ENCODE measurements around the gene OAF. TPM values are rescaled to one million over a fixed set of nuclear protein-coding genes. Genes with fewer than 3 reads are reported as not detected.

Gene OAF
- total RNA-seq, 2 experiments from 2014 or later: 3.1 to 3.2 TPM

DNA sequence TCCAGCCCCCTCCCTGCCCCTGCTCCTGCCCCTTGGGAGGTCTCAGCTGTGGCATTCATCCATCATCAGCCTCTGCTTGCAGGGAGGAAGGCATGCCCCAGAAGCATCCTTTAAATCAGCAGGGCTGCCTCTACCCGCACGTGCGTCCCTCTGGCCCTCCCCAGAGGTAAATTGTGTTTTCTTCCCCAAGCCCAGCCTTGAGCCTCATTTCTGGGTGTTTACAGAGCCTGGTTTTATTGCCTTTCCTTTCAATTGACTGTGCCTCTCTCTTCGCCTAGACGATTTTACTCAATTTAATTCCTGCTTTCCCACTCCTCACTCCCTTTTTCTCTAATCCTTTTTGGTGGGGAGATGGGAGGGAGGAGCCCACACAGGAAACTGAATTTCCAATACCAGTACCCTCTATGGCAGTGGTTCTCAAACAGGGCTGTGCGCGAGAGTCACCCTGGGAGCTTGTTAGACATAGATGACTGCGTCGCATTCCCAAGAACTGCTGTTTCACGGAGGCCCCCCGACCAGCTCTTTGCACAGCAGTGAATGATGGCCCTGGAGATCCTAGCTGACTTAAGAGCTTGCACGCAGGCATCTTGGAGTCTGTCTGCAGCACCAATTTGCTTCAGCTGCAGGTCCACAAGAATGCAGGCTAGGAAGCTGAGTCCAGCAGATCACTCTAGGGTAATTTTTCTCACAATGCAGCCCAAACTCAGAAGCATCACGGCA, 15.1 kb upstream of the OAF start:
- no peaks in the 10 kb centered on the region for H3K9me3 Mint-ChIP-seq
- H3K4me3 Mint-ChIP-seq: no peak overlapping the region
- H3K36me3 Mint-ChIP-seq (ENCODE audit: low read depth): no peaks in the 10 kb centered on the region
- intact Hi-C loops (cut with DNase I, micrococcal nuclease): no loop called here
- POLR2A ChIA-PET: no interaction called here
- DNase-seq (no peak), ATAC-seq (ENCODE audit: poor library complexity) (no peak)
- CTCF ChIA-PET: no interaction called here
- Histone ChIP-seq H3K9me3 (ENCODE audit: control insufficient read depth in 1 of 2, insufficient read depth in 1 of 2, low read length in 2 of 2) (peaks cover 0 to 4% of the 10 kb centered on the region in 2 experiments), H3K4me1 (ENCODE audit: insufficient read depth, low read length) (no peaks in the 10 kb centered on the region), H3K27me3 (ENCODE audit: control insufficient read depth in 1 of 2, insufficient read depth in 2 of 2, low read length in 2 of 2) (peaks cover 3% of the 10 kb centered on the region in 2 experiments), H3K36me3 (ENCODE audit: insufficient read depth, low read length) (no peaks in the 10 kb centered on the region), H3K27ac (ENCODE audit: low read depth in 1 of 2, low read length in 2 of 2) (no peak overlapping the region), H3K4me3 (ENCODE audit: low read length) (no peak overlapping the region)
- H3K27ac Mint-ChIP-seq: no peak overlapping the region
- TF ChIP-seq, protein P1, sequence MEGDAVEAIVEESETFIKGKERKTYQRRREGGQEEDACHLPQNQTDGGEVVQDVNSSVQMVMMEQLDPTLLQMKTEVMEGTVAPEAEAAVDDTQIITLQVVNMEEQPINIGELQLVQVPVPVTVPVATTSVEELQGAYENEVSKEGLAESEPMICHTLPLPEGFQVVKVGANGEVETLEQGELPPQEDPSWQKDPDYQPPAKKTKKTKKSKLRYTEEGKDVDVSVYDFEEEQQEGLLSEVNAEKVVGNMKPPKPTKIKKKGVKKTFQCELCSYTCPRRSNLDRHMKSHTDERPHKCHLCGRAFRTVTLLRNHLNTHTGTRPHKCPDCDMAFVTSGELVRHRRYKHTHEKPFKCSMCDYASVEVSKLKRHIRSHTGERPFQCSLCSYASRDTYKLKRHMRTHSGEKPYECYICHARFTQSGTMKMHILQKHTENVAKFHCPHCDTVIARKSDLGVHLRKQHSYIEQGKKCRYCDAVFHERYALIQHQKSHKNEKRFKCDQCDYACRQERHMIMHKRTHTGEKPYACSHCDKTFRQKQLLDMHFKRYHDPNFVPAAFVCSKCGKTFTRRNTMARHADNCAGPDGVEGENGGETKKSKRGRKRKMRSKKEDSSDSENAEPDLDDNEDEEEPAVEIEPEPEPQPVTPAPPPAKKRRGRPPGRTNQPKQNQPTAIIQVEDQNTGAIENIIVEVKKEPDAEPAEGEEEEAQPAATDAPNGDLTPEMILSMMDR (IDR thresholded peaks at IDR 0.05): no peak
- H3K4me1 Mint-ChIP-seq (ENCODE audit: low read depth): no peaks in the 10 kb centered on the region
- H3K27me3 Mint-ChIP-seq: peaks cover 17% of the 10 kb centered on the region

DNA sequence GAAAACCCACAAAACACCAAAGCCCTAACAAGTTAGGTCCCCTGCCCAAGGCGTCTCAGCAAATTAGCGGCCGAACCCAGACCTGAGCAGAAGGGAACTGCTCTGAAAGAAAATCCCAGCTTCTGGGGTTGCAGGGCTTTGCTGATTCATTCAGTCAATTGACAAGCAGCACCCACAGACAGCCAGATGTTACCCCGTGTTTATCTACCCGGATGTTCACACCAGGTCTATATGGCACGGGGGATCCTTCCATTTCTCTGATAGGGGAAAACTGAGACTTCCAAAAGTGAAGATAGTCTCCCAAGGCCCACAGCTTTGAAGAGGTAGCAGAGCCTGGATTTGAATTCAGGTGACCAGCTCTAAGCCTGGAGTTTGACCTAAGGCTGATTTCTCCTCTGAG, 14.0 kb upstream of the OAF start:
- no peaks in the 10 kb centered on the region for H3K36me3 Mint-ChIP-seq (ENCODE audit: low read depth)
- intact Hi-C loops (cut with DNase I, micrococcal nuclease): no loop called here
- Histone ChIP-seq H3K9me3 (ENCODE audit: control insufficient read depth in 1 of 2, insufficient read depth in 1 of 2, low read length in 2 of 2) (peaks cover 0 to 4% of the 10 kb centered on the region in 2 experiments), H3K36me3 (ENCODE audit: insufficient read depth, low read length) (no peaks in the 10 kb centered on the region), H3K27me3 (ENCODE audit: control insufficient read depth in 1 of 2, insufficient read depth in 2 of 2, low read length in 2 of 2) (peaks cover 3% of the 10 kb centered on the region in 2 experiments), H3K4me1 (ENCODE audit: insufficient read depth, low read length) (no peaks in the 10 kb centered on the region), H3K27ac (ENCODE audit: low read depth in 1 of 2, low read length in 2 of 2) (no peak overlapping the region), H3K4me3 (ENCODE audit: low read length) (no peak overlapping the region)
- DNase-seq (no peak), ATAC-seq (ENCODE audit: poor library complexity) (no peak)
- no peaks in the 10 kb centered on the region for H3K9me3 Mint-ChIP-seq
- no peak overlapping the region for H3K27ac Mint-ChIP-seq
- no peak overlapping the region for H3K4me3 Mint-ChIP-seq
- H3K27me3 Mint-ChIP-seq: peaks cover 21% of the 10 kb centered on the region
- POLR2A ChIA-PET: no interaction called here
- CTCF ChIA-PET: no interaction called here
- TF ChIP-seq, protein P1 (IDR thresholded peaks at IDR 0.05): no peak
- H3K4me1 Mint-ChIP-seq (ENCODE audit: low read depth): no peaks in the 10 kb centered on the region

DNA sequence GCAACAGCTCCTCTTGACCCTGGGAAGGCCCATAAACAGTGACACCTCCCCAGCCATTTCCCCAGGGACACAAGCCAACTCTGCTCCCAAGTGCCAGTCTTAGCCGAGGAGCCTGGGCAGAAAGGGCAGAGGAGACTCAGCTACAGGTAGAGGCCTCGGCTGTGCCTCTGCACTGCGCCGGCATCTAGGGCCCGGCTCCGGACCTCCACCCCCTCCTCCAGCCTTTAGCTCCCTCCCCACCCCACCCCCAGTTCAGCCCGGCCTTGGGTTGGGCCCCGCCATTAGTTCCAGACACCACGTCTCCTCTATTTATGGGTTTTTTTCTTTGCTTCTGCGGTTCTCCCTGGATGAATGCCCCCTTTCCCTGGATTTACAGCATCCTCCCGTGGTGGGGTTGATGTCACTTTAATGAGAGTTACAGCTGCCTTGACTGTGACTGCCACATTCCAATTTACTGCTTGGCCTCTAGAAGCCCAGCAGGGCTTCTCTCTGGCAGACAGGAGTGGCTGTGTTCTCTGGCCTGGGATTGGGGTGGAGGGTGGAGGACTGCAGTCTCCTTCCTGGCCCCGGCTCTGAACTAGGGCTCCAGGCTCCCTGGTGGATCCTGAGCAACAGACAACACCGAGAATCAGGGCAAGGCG, 13.5 kb upstream of the OAF start:
- ATAC-seq (ENCODE audit: poor library complexity) (no peak), DNase-seq (no peak)
- peaks cover 3% of the 10 kb centered on the region in 2 experiments for H3K27me3 ChIP-seq (ENCODE audit: control insufficient read depth in 1 of 2, insufficient read depth in 2 of 2, low read length in 2 of 2)
- intact Hi-C loops (cut with DNase I, micrococcal nuclease): no loop called here
- no peaks in the 10 kb centered on the region for H3K36me3 ChIP-seq (ENCODE audit: insufficient read depth, low read length)
- Mint-ChIP-seq H3K4me3 (no peak overlapping the region), H3K36me3 (ENCODE audit: low read depth) (no peaks in the 10 kb centered on the region), H3K9me3 (no peaks in the 10 kb centered on the region), H3K27ac (no peak overlapping the region), H3K27me3 (peaks cover 27% of the 10 kb centered on the region), H3K4me1 (ENCODE audit: low read depth) (no peaks in the 10 kb centered on the region)
- ChIA-PET CTCF (no interaction called here), POLR2A (no interaction called here)
- H3K4me1 ChIP-seq (ENCODE audit: insufficient read depth, low read length): no peaks in the 10 kb centered on the region
- H3K27ac ChIP-seq (ENCODE audit: low read depth in 1 of 2, low read length in 2 of 2): no peak overlapping the region
- TF ChIP-seq, protein P1 (IDR thresholded peaks at IDR 0.05): no peak
- no peak overlapping the region for H3K4me3 ChIP-seq (ENCODE audit: low read length)
- peaks cover 0 to 4% of the 10 kb centered on the region in 2 experiments for H3K9me3 ChIP-seq (ENCODE audit: control insufficient read depth in 1 of 2, insufficient read depth in 1 of 2, low read length in 2 of 2)
